Stimulated activated CD4-positive, alpha-beta T cell treated with anti-CD3 and anti-CD28 coated beads, Interleukin-1b, Interleukin-23, amount 100 ng/mL, for 1 hour (primary cell): ENCODE results near the gene HACD4.
"Not testable (repeated sequence)": the region's sequence is repeated elsewhere in the genome, so short reads cannot be mapped to it uniquely, and the experiment has no call there.

Experiments used
- DNase-seq, 2 donors: peaks; one replicate each; pipeline ENCODE4 v3.0.0-alpha.2; 2020; ENCODE audit warnings: low read depth in 2 of 2

The HACD4 gene

DNA sequence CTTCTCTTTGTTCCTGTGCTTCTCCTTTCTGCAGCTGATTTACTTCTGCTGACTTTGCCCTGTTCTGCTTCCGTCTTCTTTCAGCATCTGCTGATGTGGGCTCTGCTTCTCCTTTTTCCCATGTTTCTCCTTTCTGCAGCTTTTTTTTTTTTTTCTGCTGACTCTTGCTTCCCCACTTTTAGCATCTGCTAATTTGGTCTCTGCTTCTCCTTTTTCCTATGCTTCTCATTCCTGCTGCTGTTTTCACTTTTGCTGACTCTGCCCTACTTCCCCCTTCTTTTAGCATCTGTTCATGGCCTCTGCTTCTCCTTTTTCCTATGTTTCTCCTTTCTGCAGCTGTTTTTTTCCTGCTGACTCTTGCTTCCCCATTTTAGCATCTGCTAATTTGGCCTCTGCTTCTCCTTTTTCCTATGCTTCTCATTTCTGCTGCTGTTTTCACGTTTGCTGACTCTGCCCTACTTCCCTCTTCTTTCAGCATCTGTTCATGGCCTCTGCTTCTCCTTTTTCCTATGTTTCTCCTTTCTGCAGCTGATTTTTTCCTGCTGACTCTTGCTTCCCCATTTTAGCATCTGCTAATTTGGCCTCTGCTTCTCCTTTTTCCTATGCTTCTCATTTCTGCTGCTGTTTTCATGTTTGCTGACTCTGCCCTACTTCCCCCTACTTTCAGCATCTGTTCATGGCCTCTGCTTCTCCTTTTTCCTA, 58.0 kb downstream of the HACD4 start:
- not testable (repeated sequence) for DNase-seq

DNA sequence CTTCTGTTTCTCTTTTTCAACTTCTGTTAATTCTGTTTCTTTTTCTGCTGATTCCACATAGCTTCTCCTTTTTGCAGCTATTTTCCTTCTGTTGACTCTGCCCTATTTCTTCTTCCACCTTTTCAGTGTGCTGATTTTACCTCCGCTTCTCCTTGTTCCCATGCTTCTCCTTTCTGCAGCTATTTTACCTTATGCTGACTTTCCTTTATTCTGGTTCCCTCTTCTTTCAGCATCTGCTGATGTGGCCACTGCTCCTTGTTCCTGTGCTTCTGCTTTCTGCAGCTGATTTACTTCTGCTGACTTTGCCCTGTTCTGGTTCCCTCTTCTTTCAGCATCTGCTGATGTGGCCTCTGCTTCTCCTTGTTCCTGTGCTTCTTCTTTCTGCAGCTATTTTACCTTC, 58.8 kb downstream of the HACD4 start:
- no peak for DNase-seq

GRCh38 chr9:20962536-20963225, 68.8 kb downstream of the HACD4 start:
- no peak for DNase-seq

DNA sequence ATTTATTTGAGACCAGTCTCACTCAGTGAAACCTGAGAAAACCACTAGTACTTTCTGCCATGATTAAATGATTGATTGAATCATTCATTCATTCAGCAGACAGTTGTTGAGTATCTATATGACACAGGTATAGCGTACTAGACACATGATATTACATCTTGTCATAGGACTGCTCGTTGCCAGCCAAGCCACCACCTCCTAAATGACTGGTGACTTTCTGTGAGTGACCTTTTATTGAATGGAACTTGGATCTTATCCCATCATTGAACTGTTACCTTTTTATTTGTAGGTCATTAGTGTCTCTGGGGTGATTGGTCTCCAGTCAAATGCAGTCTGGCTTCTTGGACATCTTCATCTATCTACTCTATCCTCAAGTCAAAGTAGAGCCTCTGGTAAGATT, 80.7 kb downstream of the HACD4 start:
- DNase-seq: no peak
